SK-N-SH (cell line): Measurements from ENCODE around the gene KCNK15. TPM values are rescaled to one million over a fixed set of nuclear protein-coding genes. Genes with fewer than 3 reads are reported as not detected.

Experiments used
- CTCF ChIA-PET: fragments of 300-600, 350-600 bp; formaldehyde crosslinking; extraction: SDS; loops from one replicate; lab custom pipeline; 2021; lab: Yijun Ruan, JAX
- POLR2A ChIA-PET: fragments of 350-600 bp; sonication (Branson Sonifier 250); formaldehyde crosslinking; extraction: SDS; loops from one replicate; lab custom pipeline; 2020; ENCODE audit warnings: antibody characterized with exemption, inconsistent platforms; lab: Yijun Ruan, JAX
- DNase-seq: peaks from one replicate; pipeline ENCODE4 v3.0.0; 2012
- H2AFZ ChIP-seq: fragments of 200-600 bp; sonication (generic); 2 replicates; pipeline ENCODE4 v1.8.1; 2016; ENCODE audit warnings: antibody characterized with exemption, mild to moderate bottlenecking, low read depth
- H3F3A ChIP-seq: fragments of 200-600 bp; sonication (generic); replicated peaks from 2 replicates; pipeline ENCODE3; 2016; ENCODE audit warnings: antibody characterized with exemption, mild to moderate bottlenecking; ENCODE audit not compliant: insufficient read depth
- H3K27ac ChIP-seq, 2 experiments: fragments of 200-500 bp in 1 of 2; fragments of 200-600 bp in 1 of 2; sonication (Bioruptor generic) in 1 of 2; sonication (generic), shearing (Covaris generic) in 1 of 2; 2 replicates each; pipeline versions ENCODE4 v1.5.1 to v1.6.1; 2014 to 2016; ENCODE audit warnings: low read depth in 2 of 2, inconsistent platforms in 1 of 2, low read length in 1 of 2, mild to moderate bottlenecking in 1 of 2, mixed read lengths in 1 of 2
- H3K27me3 ChIP-seq: fragments of 200-600 bp; sonication (generic), shearing (Covaris generic); 2 replicates; pipeline ENCODE4 v1.6.1; 2016; ENCODE audit warnings: mixed run types; ENCODE audit not compliant: insufficient read depth
- H3K36me3 ChIP-seq, 2 experiments: fragments of 200-500 bp in 1 of 2; fragments of 200-600 bp in 1 of 2; sonication (Bioruptor generic) in 1 of 2; sonication (generic) in 1 of 2; replicated peaks in 1 of 2; 2 replicates each; pipeline versions ENCODE3 to v1.5.1; 2014 to 2016; ENCODE audit warnings: low read length in 1 of 2, mild to moderate bottlenecking in 1 of 2; ENCODE audit not compliant: insufficient read depth in 2 of 2, control insufficient read depth in 1 of 2
- H3K4me1 ChIP-seq, 2 experiments: fragments of 200-500 bp in 1 of 2; fragments of 200-600 bp in 1 of 2; sonication (Bioruptor generic) in 1 of 2; sonication (generic), shearing (Covaris generic) in 1 of 2; 2 replicates each; pipeline versions ENCODE4 v1.5.1 to v1.6.1; 2014 to 2016; ENCODE audit warnings: low read depth in 1 of 2, low read length in 1 of 2, mixed run types in 1 of 2; ENCODE audit not compliant: insufficient read depth in 2 of 2, control insufficient read depth in 1 of 2
- H3K4me2 ChIP-seq: fragments of 200-600 bp; sonication (generic), shearing (Covaris generic); 2 replicates; pipeline ENCODE4 v1.6.1; 2017; ENCODE audit warnings: mixed run types
- H3K4me3 ChIP-seq, 2 experiments: fragments of 200-500 bp in 1 of 2; fragments of 200-600 bp in 1 of 2; sonication (Bioruptor generic) in 1 of 2; sonication (generic), shearing (Covaris generic) in 1 of 2; 2 replicates each; pipeline versions ENCODE4 v1.5.1 to v1.8.1; 2014 to 2016; ENCODE audit warnings: low read depth in 2 of 2, inconsistent platforms in 1 of 2, low read length in 1 of 2, mild to moderate bottlenecking in 1 of 2, mixed read lengths in 1 of 2, moderate library complexity in 1 of 2
- H3K79me2 ChIP-seq: fragments of 200-600 bp; sonication (generic); 2 replicates; pipeline ENCODE4 v1.8.1; 2017; ENCODE audit warnings: mild to moderate bottlenecking; ENCODE audit not compliant: insufficient read depth
- H3K9ac ChIP-seq: fragments of 200-600 bp; sonication (generic); 2 replicates; pipeline ENCODE4 v1.6.1; 2017; ENCODE audit warnings: mixed run types
- H3K9me2 ChIP-seq: fragments of 200-600 bp; sonication (generic); 2 replicates; pipeline ENCODE4 v1.6.1; 2017; ENCODE audit warnings: mixed run types
- H3K9me3 ChIP-seq: fragments of 200-600 bp; sonication (generic); 2 replicates; pipeline ENCODE4 v1.6.1; 2017; ENCODE audit warnings: mixed run types, mild to moderate bottlenecking, moderate library complexity
- H4K20me1 ChIP-seq: fragments of 200-600 bp; sonication (generic); 2 replicates; pipeline ENCODE4 v1.6.1; 2017; ENCODE audit warnings: mild to moderate bottlenecking, mixed run types; ENCODE audit not compliant: insufficient read depth
- ELF1 ChIP-seq: IDR thresholded peaks from 2 replicates; pipeline ENCODE4 v1.4.0; 2012
- FOSL2 ChIP-seq: IDR thresholded peaks from 2 replicates; pipeline ENCODE4 v1.4.0; 2012; ENCODE audit warnings: low read depth, mild to moderate bottlenecking, moderate library complexity, borderline replicate concordance
- FOXM1 ChIP-seq: IDR thresholded peaks from 2 replicates; pipeline ENCODE4 v1.4.0; 2012; ENCODE audit warnings: low read depth, mild to moderate bottlenecking
- GATA2 ChIP-seq: sonication (generic); formaldehyde crosslinking; IDR thresholded peaks from 2 replicates; pipeline ENCODE4 v1.5.0; 2020; ENCODE audit warnings: mild to moderate bottlenecking, missing genetic modification reagents
- JUND ChIP-seq: IDR thresholded peaks from 2 replicates; pipeline ENCODE4 v1.4.0; 2012
- MEF2A ChIP-seq: IDR thresholded peaks from 2 replicates; pipeline ENCODE4 v1.4.0; 2012; ENCODE audit warnings: low read depth, borderline replicate concordance
- NFIC ChIP-seq: IDR thresholded peaks from 2 replicates; pipeline ENCODE4 v1.4.0; 2012; ENCODE audit warnings: borderline replicate concordance
- NRF1 ChIP-seq: IDR thresholded peaks from 2 replicates; pipeline ENCODE4 v1.6.1; 2012; ENCODE audit warnings: low read depth, mild to moderate bottlenecking, low read length
- POLR2AphosphoS5 ChIP-seq: IDR thresholded peaks from 2 replicates; pipeline ENCODE4 v1.6.1; 2012; ENCODE audit warnings: low read depth, low read length
- RCOR1 ChIP-seq: fragments of 150-350 bp; IDR thresholded peaks from 2 replicates; pipeline ENCODE4 v1.6.1; 2017; ENCODE audit warnings: antibody characterized with exemption, low read length
- REST ChIP-seq: IDR thresholded peaks from 2 replicates; pipeline ENCODE4 v1.6.1; 2012; ENCODE audit warnings: mild to moderate bottlenecking, low read depth, low read length, moderate library complexity
- RFX5 ChIP-seq: IDR thresholded peaks from 2 replicates; pipeline ENCODE4 v1.6.1; 2012; ENCODE audit warnings: mild to moderate bottlenecking, improper control_type of control experiment, low read length
- RXRA ChIP-seq: IDR thresholded peaks from 2 replicates; pipeline ENCODE4 v1.4.0; 2012; ENCODE audit warnings: low read depth, mild to moderate bottlenecking, borderline replicate concordance
- SMC3 ChIP-seq: IDR thresholded peaks from 2 replicates; pipeline ENCODE4 v1.6.1; 2012; ENCODE audit warnings: low read depth, low read length, improper control_type of control experiment
- TAF1 ChIP-seq: IDR thresholded peaks from 2 replicates; pipeline ENCODE4 v1.6.1; 2012; ENCODE audit warnings: low read depth, mild to moderate bottlenecking, low read length, moderate library complexity, borderline replicate concordance
- TCF12 ChIP-seq: IDR thresholded peaks from 2 replicates; pipeline ENCODE4 v1.4.0; 2012
- TEAD4 ChIP-seq: IDR thresholded peaks from 2 replicates; pipeline ENCODE4 v1.4.0; 2012; ENCODE audit warnings: mild to moderate bottlenecking, borderline replicate concordance; ENCODE audit not compliant: insufficient read depth
- YY1 ChIP-seq: IDR thresholded peaks from 2 replicates; pipeline ENCODE4 v1.4.0; 2012; ENCODE audit warnings: low read depth, mild to moderate bottlenecking
- ZBTB33 ChIP-seq: IDR thresholded peaks from 2 replicates; pipeline ENCODE4 v1.4.0; 2012; ENCODE audit warnings: low read depth, borderline replicate concordance
- WGBS: methylation state at CpG from one replicate; pipeline ENCODE4 v1.1.6; 2017; ENCODE audit warnings: low lambda C conversion rate; 5-methylcytosine and 5-hydroxymethylcytosine counted together
- polyA plus RNA-seq, 3 experiments: library from polyadenylated mRNA; depleted of rRNA; stranded (reverse); fragments of >200 nt; gene quantifications; 2 replicates each; pipeline ENCODE4 v1.2.3, GENCODE V29; 2012
- TF ChIP-seq, protein P1 (sequence below): IDR thresholded peaks from 2 replicates; pipeline ENCODE4; 2012
- TF ChIP-seq, protein P2 (sequence below): fragments of 150-350 bp; IDR thresholded peaks from 2 replicates; pipeline ENCODE4 v1.6.1; 2017; ENCODE audit warnings: antibody characterized with exemption, low read length, low read depth, borderline replicate concordance
- TF ChIP-seq, protein P3 (sequence below): IDR thresholded peaks from 2 replicates; pipeline ENCODE4 v1.4.0; 2012; ENCODE audit warnings: low read depth, borderline replicate concordance

Gene KCNK15
- polyA plus RNA-seq, 1 of the 3 experiments (the other 2 are of a cell fraction) = 0.02 TPM

- Histone ChIP-seq H3K27me3 (no peaks in the 10 kb centered on the region), H3F3A (no peaks in the 10 kb centered on the region), H3K9ac (no peak overlapping the region), H3K27ac (no peak overlapping the region), H3K9me3 (no peaks in the 10 kb centered on the region), H3K4me1 (peaks cover 5 to 14% of the 10 kb centered on the region in 2 experiments; a peak in 2 of 4 replicates), H4K20me1 (no peaks in the 10 kb centered on the region), H3K4me2 (no peak overlapping the region), H3K36me3 (no peaks in the 10 kb centered on the region), H3K79me2 (no peaks in the 10 kb centered on the region), H3K4me3 (no peak overlapping the region), H3K9me2 (no peaks in the 10 kb centered on the region), H2AFZ (no peak overlapping the region)
- TF ChIP-seq FOSL2 (no peak), RXRA (no peak), JUND (no peak), ZBTB33 (no peak), GATA2 (CRISPR knock-in tag) (no peak), FOXM1 (no peak), TAF1 (no peak), YY1 (no peak), RFX5 (no peak)
- WGBS = 97% methylated on average over 7 of the region's 7 CpGs
- ChIA-PET POLR2A (no interaction called here), CTCF (interaction anchor here (1.9 to 7.0 kb wide), 2 partner anchors 18 to 31 kb away, joined by 4 to 61 read pairs; no protein-coding TSS in a partner anchor)
- DNase-seq = no peak
Observed at GRCh38 chr20:44701858-44702256, 43.8 kb upstream of the KCNK15 start.

DNA sequence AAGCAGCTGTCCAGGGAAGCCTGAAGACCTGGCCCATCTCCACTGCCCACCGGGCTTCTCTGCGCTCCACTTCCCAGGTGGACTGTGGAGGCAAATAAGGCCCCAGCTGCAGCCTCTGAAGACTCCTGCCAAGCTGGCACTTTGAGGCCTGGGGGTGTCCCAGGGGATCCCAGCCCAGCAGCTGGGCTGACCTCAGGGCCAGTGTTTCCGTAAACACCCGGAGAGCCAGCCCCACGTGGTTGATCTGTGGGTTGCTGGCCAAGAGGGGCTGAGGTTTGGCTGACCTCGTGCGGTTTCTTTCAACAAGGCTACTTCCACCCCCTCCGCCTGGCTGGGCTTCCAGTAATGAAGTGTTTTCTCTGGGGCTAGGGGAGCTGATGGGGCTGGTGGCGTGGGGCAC, 42.9 kb upstream of the KCNK15 start:
- H3K4me1 ChIP-seq = peaks cover 5 to 14% of the 10 kb centered on the region in 2 experiments; a peak in 2 of 4 replicates
- no peak overlapping the region for H2AFZ ChIP-seq
- no peak overlapping the region for H3K27ac ChIP-seq
- no peaks in the 10 kb centered on the region for H3K36me3 ChIP-seq
- no peak overlapping the region for H3K4me3 ChIP-seq
- DNase-seq = no peak
- H4K20me1 ChIP-seq = no peaks in the 10 kb centered on the region
- H3K4me2 ChIP-seq = no peak overlapping the region
- ChIA-PET CTCF (interaction anchor here (0.6 to 7.0 kb wide), 4 partner anchors 19 to 164 kb away, joined by 3 to 61 read pairs (median 4); no protein-coding TSS in a partner anchor), POLR2A (no interaction called here)
- H3K27me3 ChIP-seq = no peaks in the 10 kb centered on the region
- H3K79me2 ChIP-seq = no peaks in the 10 kb centered on the region
- no peaks in the 10 kb centered on the region for H3F3A ChIP-seq
- H3K9me2 ChIP-seq = no peaks in the 10 kb centered on the region
- no peak overlapping the region for H3K9ac ChIP-seq
- no peaks in the 10 kb centered on the region for H3K9me3 ChIP-seq
- 100% methylated on average over 1 of the region's 9 CpGs for WGBS
- TF ChIP-seq TEAD4 (no peak), MEF2A (no peak), POLR2AphosphoS5 (no peak), TCF12 (no peak), ELF1 (no peak), REST (no peak), NRF1 (no peak), SMC3 (no peak), RCOR1 (no peak), NFIC (no peak), FOXM1 (no peak), RXRA (no peak), TAF1 (no peak)
- TF ChIP-seq, protein P1, sequence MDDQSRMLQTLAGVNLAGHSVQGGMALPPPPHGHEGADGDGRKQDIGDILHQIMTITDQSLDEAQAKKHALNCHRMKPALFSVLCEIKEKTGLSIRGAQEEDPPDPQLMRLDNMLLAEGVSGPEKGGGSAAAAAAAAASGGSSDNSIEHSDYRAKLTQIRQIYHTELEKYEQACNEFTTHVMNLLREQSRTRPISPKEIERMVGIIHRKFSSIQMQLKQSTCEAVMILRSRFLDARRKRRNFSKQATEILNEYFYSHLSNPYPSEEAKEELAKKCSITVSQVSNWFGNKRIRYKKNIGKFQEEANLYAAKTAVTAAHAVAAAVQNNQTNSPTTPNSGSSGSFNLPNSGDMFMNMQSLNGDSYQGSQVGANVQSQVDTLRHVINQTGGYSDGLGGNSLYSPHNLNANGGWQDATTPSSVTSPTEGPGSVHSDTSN = no peak
- TF ChIP-seq, protein P2, sequence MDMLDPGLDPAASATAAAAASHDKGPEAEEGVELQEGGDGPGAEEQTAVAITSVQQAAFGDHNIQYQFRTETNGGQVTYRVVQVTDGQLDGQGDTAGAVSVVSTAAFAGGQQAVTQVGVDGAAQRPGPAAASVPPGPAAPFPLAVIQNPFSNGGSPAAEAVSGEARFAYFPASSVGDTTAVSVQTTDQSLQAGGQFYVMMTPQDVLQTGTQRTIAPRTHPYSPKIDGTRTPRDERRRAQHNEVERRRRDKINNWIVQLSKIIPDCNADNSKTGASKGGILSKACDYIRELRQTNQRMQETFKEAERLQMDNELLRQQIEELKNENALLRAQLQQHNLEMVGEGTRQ = no peak
- TF ChIP-seq, protein P3, sequence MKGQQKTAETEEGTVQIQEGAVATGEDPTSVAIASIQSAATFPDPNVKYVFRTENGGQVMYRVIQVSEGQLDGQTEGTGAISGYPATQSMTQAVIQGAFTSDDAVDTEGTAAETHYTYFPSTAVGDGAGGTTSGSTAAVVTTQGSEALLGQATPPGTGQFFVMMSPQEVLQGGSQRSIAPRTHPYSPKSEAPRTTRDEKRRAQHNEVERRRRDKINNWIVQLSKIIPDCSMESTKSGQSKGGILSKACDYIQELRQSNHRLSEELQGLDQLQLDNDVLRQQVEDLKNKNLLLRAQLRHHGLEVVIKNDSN = no peak
